HepG2 (cell line): ENCODE data around the gene NEURL3. TPM values are rescaled to one million over a fixed set of nuclear protein-coding genes. Genes with fewer than 3 reads are reported as not detected.

ENCODE experiments used
- FOXA1 ChIP-seq, 2 experiments: fragments of 450-650 bp in 1 of 2; sonication (generic) in 1 of 2; formaldehyde crosslinking in 1 of 2; IDR thresholded peaks; 2 replicates each; pipeline versions ENCODE4 v1.4.0 to v1.6.1; 2016 to 2020; ENCODE audit warnings: missing genetic modification reagents in 1 of 2
- FOXK1 ChIP-seq: sonication (generic); formaldehyde crosslinking; IDR thresholded peaks from 2 replicates; pipeline ENCODE4 v1.4.0; 2020; ENCODE audit warnings: low read depth, missing genetic modification reagents, borderline replicate concordance
- KDM5B ChIP-seq: sonication (generic); formaldehyde crosslinking; IDR thresholded peaks from 2 replicates; pipeline ENCODE4 v1.4.0; 2020; ENCODE audit warnings: missing genetic modification reagents, mild to moderate bottlenecking, borderline replicate concordance
- PHF5A ChIP-seq: IDR thresholded peaks from one replicate; pipeline ENCODE4 v1.6.1; 2018; ENCODE audit warnings: low read depth, missing genetic modification reagents; ENCODE audit not compliant: unreplicated experiment
- REXO4 ChIP-seq: sonication (generic); formaldehyde crosslinking; IDR thresholded peaks from 2 replicates; pipeline ENCODE4 v1.8.0; 2022; ENCODE audit warnings: missing genetic modification reagents, mild to moderate bottlenecking, borderline replicate concordance
- SMYD3 ChIP-seq: sonication (generic); formaldehyde crosslinking; IDR thresholded peaks from 2 replicates; pipeline ENCODE4 v1.8.1; 2023; ENCODE audit warnings: mild to moderate bottlenecking, missing genetic modification reagents
- SOX13 ChIP-seq, 3 experiments: fragments of 450-650 bp in 1 of 3; sonication (generic) in 1 of 3; formaldehyde crosslinking in 1 of 3; IDR thresholded peaks in 2 of 3; conservative IDR thresholded peaks in 1 of 3; 2 replicates each; pipeline versions ENCODE4 v1.5.0 to v1.6.1; 2016 to 2020; ENCODE audit warnings: antibody characterized with exemption in 1 of 3, mild to moderate bottlenecking in 1 of 3, missing compliant biosample characterization in 1 of 3, missing genetic modification reagents in 1 of 3, moderate library complexity in 1 of 3
- ZBTB21 ChIP-seq: sonication (generic); formaldehyde crosslinking; IDR thresholded peaks from 2 replicates; pipeline ENCODE4 v1.4.0; 2020; ENCODE audit warnings: missing genetic modification reagents
- ZNF367 ChIP-seq: sonication (generic); formaldehyde crosslinking; IDR thresholded peaks from 2 replicates; pipeline ENCODE4 v1.4.0; 2020; ENCODE audit warnings: missing genetic modification reagents, borderline replicate concordance
- ZNF510 ChIP-seq: sonication (generic); formaldehyde crosslinking; IDR thresholded peaks from 2 replicates; pipeline ENCODE4 v1.4.0; 2020; ENCODE audit warnings: low read depth, mild to moderate bottlenecking, missing genetic modification reagents
- ZNF550 ChIP-seq: sonication (generic); formaldehyde crosslinking; IDR thresholded peaks from 2 replicates; pipeline ENCODE4 v1.4.0; 2020; ENCODE audit warnings: mild to moderate bottlenecking, missing genetic modification reagents, borderline replicate concordance
- ZNF572 ChIP-seq: sonication (generic); formaldehyde crosslinking; IDR thresholded peaks from 2 replicates; pipeline ENCODE4 v1.5.1; 2020; ENCODE audit warnings: mild to moderate bottlenecking, missing genetic modification reagents
- ZNF841 ChIP-seq: sonication (generic); formaldehyde crosslinking; IDR thresholded peaks from 2 replicates; pipeline ENCODE4 v1.8.1; 2023; ENCODE audit warnings: missing genetic modification reagents, borderline replicate concordance
- polyA plus RNA-seq, 8 experiments: library from polyadenylated mRNA; depleted of rRNA in 3 of 8; stranded (reverse) in 7 of 8; unstranded in 1 of 8; fragments of >200 nt; fragmentation: Illumina TruSeq in 4 of 8; extraction: Trizol in 4 of 8; gene quantifications; 2 replicates each; pipeline versions ENCODE4 v1.2.1 to v1.2.3, GENCODE V29; 2011 to 2016; ENCODE audit warnings: low read depth in 4 of 8, missing spikeins in 1 of 8, mixed read lengths in 1 of 8; ENCODE audit not compliant: insufficient read depth in 1 of 8
- total RNA-seq, 5 experiments: library from RNA; depleted of rRNA; stranded (reverse); fragments of >200 nt; fragmentation: Illumina TruSeq; extraction: Trizol; gene quantifications; 2 replicates each; pipeline ENCODE4 v1.2.3, GENCODE V29; 2016; ENCODE audit warnings: low read depth in 1 of 5
- TF ChIP-seq, protein P1 (sequence below): sonication (generic); formaldehyde crosslinking; IDR thresholded peaks from 2 replicates; pipeline ENCODE4 v1.5.0; 2020; ENCODE audit warnings: missing genetic modification reagents, mild to moderate bottlenecking, borderline replicate concordance
- TF ChIP-seq, protein P2 (sequence below): sonication (generic); formaldehyde crosslinking; IDR thresholded peaks from 2 replicates; pipeline ENCODE4 v1.4.0; 2020; ENCODE audit warnings: missing genetic modification reagents
- TF ChIP-seq, protein P3 (sequence below): sonication (generic); formaldehyde crosslinking; IDR thresholded peaks from 2 replicates; pipeline ENCODE4 v1.5.1; 2020; ENCODE audit warnings: missing genetic modification reagents, mild to moderate bottlenecking, borderline replicate concordance
- TF ChIP-seq, protein P4 (sequence below): sonication (generic); formaldehyde crosslinking; IDR thresholded peaks from 2 replicates; pipeline ENCODE4 v1.5.1; 2020; ENCODE audit warnings: missing genetic modification reagents, mild to moderate bottlenecking, borderline replicate concordance

NEURL3 gene
- total and polyA plus RNA-seq, 2 of the 13 experiments (the other 11 are each of a cell fraction or from before 2014, with no cell fraction given): 0.16 to 1.2 TPM

DNA sequence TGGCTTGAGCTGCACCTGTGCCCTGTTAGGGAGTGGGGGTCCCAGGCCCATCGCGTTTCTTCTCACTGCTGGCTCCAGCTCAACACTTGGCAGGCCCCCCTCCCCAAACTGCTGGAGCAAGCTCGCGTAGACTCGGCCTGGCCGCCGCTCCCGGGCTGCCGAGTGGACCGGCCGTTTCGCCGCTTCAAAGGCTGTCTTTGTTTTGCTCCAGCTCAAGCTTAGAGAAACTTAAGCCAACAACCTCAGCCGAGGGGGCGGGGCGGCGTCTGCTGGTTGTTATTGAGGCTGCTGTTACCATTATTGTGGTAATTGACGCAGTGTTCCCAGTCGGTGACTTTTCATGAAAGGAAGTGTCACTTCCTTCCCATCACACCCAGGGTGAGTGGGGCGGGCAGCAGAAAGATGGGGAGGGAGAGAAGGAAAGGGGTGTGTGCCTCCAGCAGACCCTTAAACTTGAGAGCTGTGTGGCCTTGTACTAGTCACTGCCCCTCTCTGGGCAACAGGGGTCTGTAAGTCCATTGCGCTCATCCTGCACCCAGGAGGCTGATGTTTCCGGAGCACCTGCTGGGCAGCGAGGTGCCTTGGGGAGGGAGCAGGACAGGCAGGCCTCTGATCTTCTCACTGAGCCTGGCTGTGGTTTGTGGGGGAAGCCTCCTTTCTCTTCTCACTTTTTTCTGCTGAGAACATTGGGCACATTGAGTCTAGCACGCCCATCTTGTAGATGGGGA lies 33.5 kb upstream of the NEURL3 start (continued):
- TF ChIP-seq ZNF367 (CRISPR knock-in tag) (no peak), SOX13 (IDR thresholded peaks at IDR 0.05) (no peak), SOX13 (CRISPR knock-in tag; conservative IDR thresholded peaks at IDR 0.05 in 1 of 2, IDR thresholded peaks at IDR 0.05 in 1 of 2) (peak in 1 of 2 experiments; percentile 76; a peak in 2 of 4 replicates), ZNF550 (CRISPR knock-in tag) (no peak), SMYD3 (no peak), PHF5A (no peak), ZNF510 (CRISPR knock-in tag) (no peak), ZBTB21 (CRISPR knock-in tag) (no peak), ZNF841 (CRISPR knock-in tag) (no peak), REXO4 (CRISPR knock-in tag) (no peak), FOXA1 (IDR thresholded peaks at IDR 0.05) (no peak), FOXA1 (CRISPR knock-in tag; IDR thresholded peaks at IDR 0.05) (no peak; the same call in 1 of the 2 replicates), FOXK1 (CRISPR knock-in tag) (peak; percentile 18; the same call in 1 of the 2 replicates), KDM5B (no peak), ZNF572 (CRISPR knock-in tag) (no peak)
- TF ChIP-seq, protein P1, sequence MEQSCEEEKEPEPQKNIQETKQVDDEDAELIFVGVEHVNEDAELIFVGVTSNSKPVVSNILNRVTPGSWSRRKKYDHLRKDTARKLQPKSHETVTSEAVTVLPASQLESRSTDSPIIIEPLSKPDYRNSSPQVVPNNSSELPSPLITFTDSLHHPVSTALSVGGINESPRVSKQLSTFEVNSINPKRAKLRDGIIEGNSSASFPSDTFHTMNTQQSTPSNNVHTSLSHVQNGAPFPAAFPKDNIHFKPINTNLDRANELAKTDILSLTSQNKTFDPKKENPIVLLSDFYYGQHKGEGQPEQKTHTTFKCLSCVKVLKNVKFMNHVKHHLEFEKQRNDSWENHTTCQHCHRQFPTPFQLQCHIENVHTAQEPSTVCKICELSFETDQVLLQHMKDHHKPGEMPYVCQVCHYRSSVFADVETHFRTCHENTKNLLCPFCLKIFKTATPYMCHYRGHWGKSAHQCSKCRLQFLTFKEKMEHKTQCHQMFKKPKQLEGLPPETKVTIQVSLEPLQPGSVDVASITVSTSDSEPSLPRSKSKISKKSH (CRISPR knock-in tag): no peak
- TF ChIP-seq, protein P2, sequence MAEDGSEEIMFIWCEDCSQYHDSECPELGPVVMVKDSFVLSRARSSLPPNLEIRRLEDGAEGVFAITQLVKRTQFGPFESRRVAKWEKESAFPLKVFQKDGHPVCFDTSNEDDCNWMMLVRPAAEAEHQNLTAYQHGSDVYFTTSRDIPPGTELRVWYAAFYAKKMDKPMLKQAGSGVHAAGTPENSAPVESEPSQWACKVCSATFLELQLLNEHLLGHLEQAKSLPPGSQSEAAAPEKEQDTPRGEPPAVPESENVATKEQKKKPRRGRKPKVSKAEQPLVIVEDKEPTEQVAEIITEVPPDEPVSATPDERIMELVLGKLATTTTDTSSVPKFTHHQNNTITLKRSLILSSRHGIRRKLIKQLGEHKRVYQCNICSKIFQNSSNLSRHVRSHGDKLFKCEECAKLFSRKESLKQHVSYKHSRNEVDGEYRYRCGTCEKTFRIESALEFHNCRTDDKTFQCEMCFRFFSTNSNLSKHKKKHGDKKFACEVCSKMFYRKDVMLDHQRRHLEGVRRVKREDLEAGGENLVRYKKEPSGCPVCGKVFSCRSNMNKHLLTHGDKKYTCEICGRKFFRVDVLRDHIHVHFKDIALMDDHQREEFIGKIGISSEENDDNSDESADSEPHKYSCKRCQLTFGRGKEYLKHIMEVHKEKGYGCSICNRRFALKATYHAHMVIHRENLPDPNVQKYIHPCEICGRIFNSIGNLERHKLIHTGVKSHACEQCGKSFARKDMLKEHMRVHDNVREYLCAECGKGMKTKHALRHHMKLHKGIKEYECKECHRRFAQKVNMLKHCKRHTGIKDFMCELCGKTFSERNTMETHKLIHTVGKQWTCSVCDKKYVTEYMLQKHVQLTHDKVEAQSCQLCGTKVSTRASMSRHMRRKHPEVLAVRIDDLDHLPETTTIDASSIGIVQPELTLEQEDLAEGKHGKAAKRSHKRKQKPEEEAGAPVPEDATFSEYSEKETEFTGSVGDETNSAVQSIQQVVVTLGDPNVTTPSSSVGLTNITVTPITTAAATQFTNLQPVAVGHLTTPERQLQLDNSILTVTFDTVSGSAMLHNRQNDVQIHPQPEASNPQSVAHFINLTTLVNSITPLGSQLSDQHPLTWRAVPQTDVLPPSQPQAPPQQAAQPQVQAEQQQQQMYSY (CRISPR knock-in tag): no peak
- TF ChIP-seq, protein P3, sequence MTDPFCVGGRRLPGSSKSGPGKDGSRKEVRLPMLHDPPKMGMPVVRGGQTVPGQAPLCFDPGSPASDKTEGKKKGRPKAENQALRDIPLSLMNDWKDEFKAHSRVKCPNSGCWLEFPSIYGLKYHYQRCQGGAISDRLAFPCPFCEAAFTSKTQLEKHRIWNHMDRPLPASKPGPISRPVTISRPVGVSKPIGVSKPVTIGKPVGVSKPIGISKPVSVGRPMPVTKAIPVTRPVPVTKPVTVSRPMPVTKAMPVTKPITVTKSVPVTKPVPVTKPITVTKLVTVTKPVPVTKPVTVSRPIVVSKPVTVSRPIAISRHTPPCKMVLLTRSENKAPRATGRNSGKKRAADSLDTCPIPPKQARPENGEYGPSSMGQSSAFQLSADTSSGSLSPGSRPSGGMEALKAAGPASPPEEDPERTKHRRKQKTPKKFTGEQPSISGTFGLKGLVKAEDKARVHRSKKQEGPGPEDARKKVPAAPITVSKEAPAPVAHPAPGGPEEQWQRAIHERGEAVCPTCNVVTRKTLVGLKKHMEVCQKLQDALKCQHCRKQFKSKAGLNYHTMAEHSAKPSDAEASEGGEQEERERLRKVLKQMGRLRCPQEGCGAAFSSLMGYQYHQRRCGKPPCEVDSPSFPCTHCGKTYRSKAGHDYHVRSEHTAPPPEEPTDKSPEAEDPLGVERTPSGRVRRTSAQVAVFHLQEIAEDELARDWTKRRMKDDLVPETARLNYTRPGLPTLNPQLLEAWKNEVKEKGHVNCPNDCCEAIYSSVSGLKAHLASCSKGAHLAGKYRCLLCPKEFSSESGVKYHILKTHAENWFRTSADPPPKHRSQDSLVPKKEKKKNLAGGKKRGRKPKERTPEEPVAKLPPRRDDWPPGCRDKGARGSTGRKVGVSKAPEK: peak; percentile 87; the same call in 1 of the 2 replicates
- TF ChIP-seq, protein P4, sequence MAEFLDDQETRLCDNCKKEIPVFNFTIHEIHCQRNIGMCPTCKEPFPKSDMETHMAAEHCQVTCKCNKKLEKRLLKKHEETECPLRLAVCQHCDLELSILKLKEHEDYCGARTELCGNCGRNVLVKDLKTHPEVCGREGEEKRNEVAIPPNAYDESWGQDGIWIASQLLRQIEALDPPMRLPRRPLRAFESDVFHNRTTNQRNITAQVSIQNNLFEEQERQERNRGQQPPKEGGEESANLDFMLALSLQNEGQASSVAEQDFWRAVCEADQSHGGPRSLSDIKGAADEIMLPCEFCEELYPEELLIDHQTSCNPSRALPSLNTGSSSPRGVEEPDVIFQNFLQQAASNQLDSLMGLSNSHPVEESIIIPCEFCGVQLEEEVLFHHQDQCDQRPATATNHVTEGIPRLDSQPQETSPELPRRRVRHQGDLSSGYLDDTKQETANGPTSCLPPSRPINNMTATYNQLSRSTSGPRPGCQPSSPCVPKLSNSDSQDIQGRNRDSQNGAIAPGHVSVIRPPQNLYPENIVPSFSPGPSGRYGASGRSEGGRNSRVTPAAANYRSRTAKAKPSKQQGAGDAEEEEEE: no peak
